HEK293 (cell line): ENCODE results near the gene NOX3.

Source experiments
- CTCF ChIA-PET: fragments of 350-600 bp; formaldehyde crosslinking; extraction: SDS; loops from one replicate; lab custom pipeline; 2021; ENCODE audit warnings: antibody characterized with exemption; lab: Yijun Ruan, JAX
- POLR2A ChIA-PET: fragments of 300-600 bp; formaldehyde crosslinking; extraction: SDS; loops from one replicate; lab custom pipeline; 2020; ENCODE audit warnings: antibody characterized with exemption, inconsistent platforms; lab: Yijun Ruan, JAX
- H3K27ac ChIP-seq: fragments of 200-500 bp; sonication (Bioruptor generic); 2 replicates; pipeline ENCODE4 v1.5.1; 2014; ENCODE audit warnings: low read depth, low read length, control low read depth, inconsistent platforms; ENCODE audit errors: extremely low read depth
- H3K36me3 ChIP-seq, 2 experiments: fragments of 200-500 bp in 1 of 2; sonication (Bioruptor generic) in 1 of 2; 1 replicate in 1 of 2; 2 replicates in 1 of 2; pipeline ENCODE4 v1.5.1; 2014 to 2017; ENCODE audit warnings: inconsistent platforms in 2 of 2, low read length in 2 of 2; ENCODE audit not compliant: control insufficient read depth in 2 of 2, insufficient read depth in 1 of 2
- H3K4me1 ChIP-seq: fragments of 200-500 bp; sonication (Bioruptor generic); 2 replicates; pipeline ENCODE4 v1.5.1; 2014; ENCODE audit warnings: mild to moderate bottlenecking, low read length, inconsistent platforms; ENCODE audit not compliant: control insufficient read depth, insufficient read depth
- H3K4me3 ChIP-seq: 2 replicates; pipeline ENCODE4 v1.5.1; 2011; ENCODE audit warnings: low read depth, mild to moderate bottlenecking, control low read depth, low read length, moderate library complexity
- H3K9me3 ChIP-seq: fragments of 200-500 bp; sonication (Bioruptor generic); 2 replicates; pipeline ENCODE4 v1.5.1; 2014; ENCODE audit warnings: low read depth, low read length, inconsistent platforms; ENCODE audit not compliant: control insufficient read depth, insufficient read depth
- ATF2 ChIP-seq: fragments of 450-650 bp; formaldehyde crosslinking; IDR thresholded peaks from 2 replicates; pipeline ENCODE4 v1.5.1; 2016; ENCODE audit warnings: missing biosample characterization, missing genetic modification characterization, low read depth
- CTCF ChIP-seq: fragments of 450-650 bp; formaldehyde crosslinking; IDR thresholded peaks from 2 replicates; pipeline ENCODE4 v1.5.1; 2016; ENCODE audit warnings: missing biosample characterization, missing genetic modification characterization
- HIC1 ChIP-seq: fragments of 450-650 bp; formaldehyde crosslinking; IDR thresholded peaks from 2 replicates; pipeline ENCODE4 v1.5.1; 2016; ENCODE audit warnings: missing biosample characterization, missing genetic modification characterization
- KLF17 ChIP-seq: fragments of 450-650 bp; formaldehyde crosslinking; IDR thresholded peaks from 2 replicates; pipeline ENCODE4 v1.5.1; 2016; ENCODE audit warnings: missing biosample characterization, missing genetic modification characterization
- TCF7L2 ChIP-seq: IDR thresholded peaks from 2 replicates; pipeline ENCODE4 v1.6.1; 2011; ENCODE audit warnings: low read depth, mild to moderate bottlenecking, inconsistent platforms, low read length, moderate library complexity, borderline replicate concordance
- ZBTB17 ChIP-seq: fragments of 450-650 bp; formaldehyde crosslinking; IDR thresholded peaks from 2 replicates; pipeline ENCODE4 v1.5.1; 2016; ENCODE audit warnings: missing biosample characterization, missing genetic modification characterization
- ZBTB21 ChIP-seq: fragments of 450-650 bp; formaldehyde crosslinking; IDR thresholded peaks from 2 replicates; pipeline ENCODE4 v1.5.1; 2017; ENCODE audit warnings: missing biosample characterization, missing genetic modification characterization
- ZFP69B ChIP-seq: fragments of 450-650 bp; formaldehyde crosslinking; IDR thresholded peaks from 2 replicates; pipeline ENCODE4 v1.5.1; 2016; ENCODE audit warnings: missing biosample characterization, missing genetic modification characterization
- ZNF10 ChIP-seq: fragments of 450-650 bp; formaldehyde crosslinking; IDR thresholded peaks from 2 replicates; pipeline ENCODE4 v1.5.1; 2017; ENCODE audit warnings: missing biosample characterization, missing genetic modification characterization
- ZNF354C ChIP-seq: fragments of 450-650 bp; formaldehyde crosslinking; IDR thresholded peaks from 2 replicates; pipeline ENCODE4 v1.5.1; 2016; ENCODE audit warnings: missing biosample characterization, missing genetic modification characterization, low read depth, borderline replicate concordance
- ZNF398 ChIP-seq: fragments of 450-650 bp; formaldehyde crosslinking; IDR thresholded peaks from 2 replicates; pipeline ENCODE4 v1.5.1; 2017; ENCODE audit warnings: missing biosample characterization, missing genetic modification characterization
- ZNF473 ChIP-seq: fragments of 450-650 bp; formaldehyde crosslinking; IDR thresholded peaks from 2 replicates; pipeline ENCODE4 v1.5.1; 2017; ENCODE audit warnings: missing biosample characterization, missing genetic modification characterization
- ZNF544 ChIP-seq: fragments of 450-650 bp; formaldehyde crosslinking; IDR thresholded peaks from 2 replicates; pipeline ENCODE4 v1.5.0; 2017; ENCODE audit warnings: missing biosample characterization, missing genetic modification characterization
- ZNF561 ChIP-seq: fragments of 450-650 bp; IDR thresholded peaks from 2 replicates; pipeline ENCODE4 v1.5.1; 2018; ENCODE audit warnings: missing biosample characterization, missing genetic modification characterization, borderline replicate concordance
- ZNF621 ChIP-seq: fragments of 450-650 bp; formaldehyde crosslinking; IDR thresholded peaks from 2 replicates; pipeline ENCODE4 v1.5.1; 2017; ENCODE audit warnings: missing biosample characterization, missing genetic modification characterization
- ZNF707 ChIP-seq: fragments of 450-650 bp; formaldehyde crosslinking; IDR thresholded peaks from 2 replicates; pipeline ENCODE4 v1.5.1; 2016; ENCODE audit warnings: missing biosample characterization, missing genetic modification characterization
- ZNF776 ChIP-seq: fragments of 450-650 bp; formaldehyde crosslinking; IDR thresholded peaks from 2 replicates; pipeline ENCODE4 v1.5.0; 2017; ENCODE audit warnings: missing biosample characterization, missing genetic modification characterization, borderline replicate concordance
- ZNF830 ChIP-seq: fragments of 450-650 bp; IDR thresholded peaks from 2 replicates; pipeline ENCODE4 v1.5.0; 2018; ENCODE audit warnings: missing biosample characterization, missing genetic modification characterization, low read depth, mild to moderate bottlenecking, moderate library complexity
- ZSCAN16 ChIP-seq: fragments of 450-650 bp; formaldehyde crosslinking; IDR thresholded peaks from 2 replicates; pipeline ENCODE4 v1.5.1; 2016; ENCODE audit warnings: missing biosample characterization, missing genetic modification characterization
- ZSCAN4 ChIP-seq: fragments of 450-650 bp; formaldehyde crosslinking; IDR thresholded peaks from 2 replicates; pipeline ENCODE4 v1.5.1; 2017; ENCODE audit warnings: missing biosample characterization, missing genetic modification characterization

NOX3 gene

GRCh38 chr6:155409391-155409790 is 46.2 kb downstream of the NOX3 start (continued):
- TF ChIP-seq ZNF10 (tag by site-specific recombination) (no peak), ZFP69B (tag by site-specific recombination) (no peak), ZNF776 (tag by site-specific recombination) (no peak), HIC1 (tag by site-specific recombination) (no peak), ZBTB21 (no peak), CTCF (tag by site-specific recombination) (no peak), ZNF561 (tag by site-specific recombination) (no peak)
- TF ChIP-seq, all 188 proteins: peak for 0

- ChIA-PET CTCF (interaction anchor here (0.5 to 0.6 kb wide), 4 partner anchors 9 to 699 kb away, joined by 3 to 6 read pairs (median 4); no protein-coding TSS in a partner anchor), POLR2A (no interaction called here)
- TF ChIP-seq ZNF707 (tag by site-specific recombination) (no peak), ZSCAN16 (tag by site-specific recombination) (no peak), ZNF398 (tag by site-specific recombination) (no peak)
- Histone ChIP-seq H3K4me3 (no peak overlapping the region), H3K27ac (no peak overlapping the region), H3K36me3 (no peaks in the 10 kb centered on the region), H3K4me1 (no peaks in the 10 kb centered on the region), H3K9me3 (no peaks in the 10 kb centered on the region)
Measured at GRCh38 chr6:155408981-155409380, 46.7 kb downstream of the NOX3 start.

- POLR2A ChIA-PET: no interaction called here
- TF ChIP-seq TCF7L2: no peak
- TF ChIP-seq ZBTB21: no peak
- TF ChIP-seq ZNF544: no peak
- TF ChIP-seq ZBTB17 (tag by site-specific recombination): no peak
- TF ChIP-seq, all 188 proteins: peak for 0
- Histone ChIP-seq H3K36me3 (no peaks in the 10 kb centered on the region), H3K4me3 (no peak overlapping the region), H3K4me1 (no peaks in the 10 kb centered on the region), H3K9me3 (no peaks in the 10 kb centered on the region), H3K27ac (no peak overlapping the region)
- CTCF ChIA-PET: interaction anchor here (0.6 kb wide), 2 partner anchors 8 to 398 kb away, joined by 3 to 6 read pairs; no protein-coding TSS in a partner anchor
Measured at GRCh38 chr6:155408231-155408630, 47.4 kb downstream of the NOX3 start.

- CTCF ChIA-PET: interaction anchor here (0.5 kb wide), 1 partner anchor 909 kb away, joined by 3 read pairs; no protein-coding TSS in a partner anchor
- Histone ChIP-seq H3K36me3 (no peaks in the 10 kb centered on the region), H3K4me1 (no peaks in the 10 kb centered on the region), H3K9me3 (no peaks in the 10 kb centered on the region), H3K27ac (no peak overlapping the region), H3K4me3 (no peak overlapping the region)
- POLR2A ChIA-PET: no interaction called here
- TF ChIP-seq ZNF830 (tag by site-specific recombination): no peak
- no peak for TF ChIP-seq ATF2 (tag by site-specific recombination)
- TF ChIP-seq KLF17 (tag by site-specific recombination): no peak
- no peak for TF ChIP-seq ZNF10 (tag by site-specific recombination)
- TF ChIP-seq ZSCAN4 (tag by site-specific recombination): no peak
- TF ChIP-seq ZNF354C (tag by site-specific recombination): no peak
- TF ChIP-seq ZFP69B (tag by site-specific recombination): no peak
- no peak for TF ChIP-seq ZNF473 (tag by site-specific recombination)
- TF ChIP-seq ZNF621 (tag by site-specific recombination): no peak
Measured at GRCh38 chr6:155406801-155407200, 48.8 kb downstream of the NOX3 start.
